Left ventricle myocardium inferior (tissue), 1 donor: ENCODE measurements around the gene MLLT10. TPM values are rescaled to one million over a fixed set of nuclear protein-coding genes. Genes with fewer than 3 reads are reported as not detected.

Experiments used
- DNase-seq: peaks from one replicate; pipeline ENCODE4 v3.0.0-alpha.2; 2020
- H3K27ac ChIP-seq: fragments of 200-600 bp; replicated peaks from 2 replicates; pipeline ENCODE4 v1.8.0; 2021
- H3K27me3 ChIP-seq: fragments of 200-600 bp; 2 replicates; pipeline ENCODE4 v1.8.0; 2021; ENCODE audit warnings: low read depth
- H3K36me3 ChIP-seq: fragments of 200-600 bp; 2 replicates; pipeline ENCODE4 v1.8.0; 2021
- H3K4me1 ChIP-seq: fragments of 200-600 bp; 2 replicates; pipeline ENCODE4 v1.8.0; 2021
- H3K4me3 ChIP-seq: fragments of 200-600 bp; 2 replicates; pipeline ENCODE4 v1.8.0; 2021; ENCODE audit warnings: mild to moderate bottlenecking, moderate library complexity
- H3K9me3 ChIP-seq: fragments of 200-600 bp; replicated peaks from 2 replicates; pipeline ENCODE4 v1.8.0; 2021
- CTCF ChIP-seq: fragments of 200-600 bp; IDR thresholded peaks from 2 replicates; pipeline ENCODE4 v1.8.0; 2021; ENCODE audit warnings: antibody characterized with exemption, mild to moderate bottlenecking, borderline replicate concordance
- intact Hi-C: fragments of 100-400 bp; cut with micrococcal nuclease; formaldehyde crosslinking; loops from one replicate; pipeline ENCODE4 v1.11.0; 2022
- total RNA-seq: library from RNA; stranded (reverse); fragmentation: NEBNext Ultra II Directional; extraction: Animal tissue kit (Norgen Biotek cat#: 25700); gene quantifications from one replicate; pipeline ENCODE4 v1.2.1, GENCODE V29; 2021
- donor health status: DM: no; HTN: yes; CAD: no; lungs with severe emphysema.

Gene MLLT10
- total RNA-seq, 1 donor from 2014 or later = 18.7 TPM

- peak; percentile 62 for DNase-seq
- Histone ChIP-seq H3K4me3 (peak overlapping the region; percentile 75), H3K9me3 (no peaks in the 10 kb centered on the region), H3K4me1 (peaks cover 52% of the 10 kb centered on the region), H3K36me3 (no peaks in the 10 kb centered on the region), H3K27ac (peak overlapping the region; percentile 99), H3K27me3 (peaks cover 5% of the 10 kb centered on the region)
- TF ChIP-seq CTCF = no peak
- intact Hi-C loops = no loop called here
Measured at GRCh38 chr10:21516242-21517131, 17.5 kb upstream of the MLLT10 start.

DNA sequence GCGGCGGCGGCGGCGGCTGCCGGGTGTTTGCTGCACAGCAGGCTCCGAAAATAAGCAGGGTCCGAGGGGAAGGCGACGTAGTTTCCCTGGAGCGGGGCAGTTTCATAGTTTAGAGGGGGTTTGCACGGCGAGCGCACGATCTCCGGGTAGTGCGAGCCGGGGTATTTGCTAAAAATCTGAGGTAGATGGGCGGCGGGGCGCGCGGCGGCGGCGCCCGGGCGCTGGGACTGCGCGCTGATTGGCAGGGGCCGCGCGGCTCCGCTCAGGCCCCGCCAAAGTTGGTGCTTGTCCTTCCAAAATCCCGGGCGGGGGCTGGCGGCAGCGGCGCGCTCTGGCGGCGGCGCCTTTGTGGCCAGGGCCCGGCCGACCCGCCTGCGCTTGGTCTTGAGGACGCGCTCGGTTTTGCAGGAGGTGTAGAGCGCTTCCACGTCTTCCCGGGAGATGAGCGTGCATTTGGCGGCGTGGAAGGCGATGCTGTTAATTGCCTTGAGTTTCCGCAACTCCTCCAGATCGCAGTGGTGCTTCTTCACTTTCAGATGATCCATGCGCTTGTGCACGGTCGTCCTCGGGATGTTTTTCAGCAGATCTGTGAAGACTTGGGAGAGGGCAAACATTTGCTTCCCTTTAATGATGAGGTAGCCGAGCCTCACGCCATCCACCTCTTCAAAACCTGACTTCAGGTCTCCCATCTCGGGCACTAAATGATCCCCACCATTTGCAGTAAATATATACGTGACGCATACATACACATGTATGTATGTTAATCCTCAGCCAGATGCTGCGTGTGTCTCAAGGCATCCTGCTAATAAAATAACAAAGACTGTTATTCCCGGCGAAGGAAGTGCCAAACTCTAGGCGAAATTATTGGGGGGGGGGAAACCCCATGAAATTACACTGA, 16.6 kb upstream of the MLLT10 start:
- Histone ChIP-seq H3K4me1 (peaks cover 57% of the 10 kb centered on the region), H3K36me3 (no peaks in the 10 kb centered on the region), H3K27ac (peak overlapping the region; percentile 99), H3K27me3 (peaks cover 5% of the 10 kb centered on the region), H3K9me3 (no peaks in the 10 kb centered on the region), H3K4me3 (peak overlapping the region; percentile 75)
- DNase-seq = peak; percentile 68
- intact Hi-C loops = no loop called here
- TF ChIP-seq CTCF = no peak

DNA sequence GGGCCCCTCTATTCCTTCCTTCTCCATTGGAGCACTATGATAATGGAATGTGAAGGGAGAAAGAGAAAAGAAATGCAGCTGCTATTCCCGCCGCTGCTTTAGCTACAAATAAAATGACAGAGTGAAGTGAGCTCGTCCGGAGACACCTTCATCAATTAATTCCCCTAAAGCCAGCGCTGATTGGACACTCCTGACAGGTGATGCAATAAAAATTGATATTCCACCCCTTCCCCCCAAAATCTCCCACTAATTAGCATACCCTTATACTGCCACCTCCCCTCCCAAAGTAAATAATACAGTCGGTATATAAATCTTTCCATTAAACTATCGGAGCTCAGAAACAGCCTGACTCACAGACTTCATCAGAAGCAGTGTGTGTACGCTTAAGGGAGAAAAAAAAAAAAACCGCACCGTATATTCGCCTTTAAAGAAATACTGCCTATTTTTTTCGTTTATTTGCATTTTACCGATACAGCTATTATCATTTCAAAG, 15.8 kb upstream of the MLLT10 start:
- TF ChIP-seq CTCF = no peak
- Histone ChIP-seq H3K36me3 (no peaks in the 10 kb centered on the region), H3K4me1 (peaks cover 63% of the 10 kb centered on the region), H3K4me3 (peak overlapping the region; percentile 75), H3K9me3 (no peaks in the 10 kb centered on the region), H3K27me3 (peaks cover 3% of the 10 kb centered on the region), H3K27ac (peak overlapping the region; percentile 99)
- DNase-seq = no peak
- intact Hi-C loops = no loop called here

DNA sequence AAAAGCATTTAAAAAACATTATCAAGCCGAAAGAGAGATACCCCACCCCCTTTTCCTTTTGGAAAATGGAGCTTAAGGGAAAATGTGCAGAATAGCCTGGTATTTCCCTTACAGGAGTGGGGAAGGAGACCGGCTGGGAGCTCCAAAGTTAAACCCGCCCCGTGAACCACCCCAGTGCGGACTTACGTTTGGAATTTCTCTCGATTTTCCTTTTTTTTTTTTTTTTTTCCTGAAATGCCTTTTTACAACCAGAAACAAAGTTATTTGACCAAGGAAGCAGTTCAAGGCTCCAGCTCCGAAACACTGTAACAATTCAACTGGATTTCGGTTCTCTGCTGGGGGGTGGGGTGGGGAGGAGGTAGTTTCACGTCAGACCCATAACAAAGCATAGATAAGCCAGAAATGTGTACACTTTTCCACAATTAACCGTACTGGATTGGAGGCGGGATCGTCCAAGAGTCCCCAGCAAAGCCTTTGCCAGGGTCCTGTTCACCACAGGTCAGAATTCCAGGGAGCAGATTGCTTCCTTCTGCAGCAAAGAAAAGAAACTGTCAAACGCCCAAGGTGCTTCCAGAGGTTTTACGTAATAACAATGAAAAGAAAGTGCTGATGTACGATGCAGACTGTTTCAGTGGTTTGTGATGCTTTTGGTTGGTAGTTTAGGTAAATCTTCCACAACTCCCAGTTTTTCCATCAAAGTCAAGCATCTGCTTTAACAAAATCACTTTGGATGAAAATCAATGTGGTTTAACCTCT, 15.2 kb upstream of the MLLT10 start:
- Histone ChIP-seq H3K27ac (peak overlapping the region; percentile 99), H3K36me3 (no peaks in the 10 kb centered on the region), H3K4me3 (peak overlapping the region; percentile 75), H3K27me3 (no peaks in the 10 kb centered on the region), H3K4me1 (peaks cover 64% of the 10 kb centered on the region), H3K9me3 (no peaks in the 10 kb centered on the region)
- no peak for DNase-seq
- intact Hi-C loops = no loop called here
- no peak for TF ChIP-seq CTCF
